Breast epithelium (tissue), 4 donors: Measurements from ENCODE around the gene EYA3. TPM values are rescaled to one million over a fixed set of nuclear protein-coding genes. Genes with fewer than 3 reads are reported as not detected.

Experiments used
- DNase-seq, 2 donors: peaks; one replicate each; pipeline ENCODE4 v3.0.0-alpha.2; 2019; ENCODE audit warnings: low spot score in 2 of 2
- H3K27ac ChIP-seq, 2 donors: fragments of 200-600 bp; sonication (generic) in 1 of 2; one replicate each; pipeline ENCODE4 v1.5.1; 2016 to 2019; ENCODE audit warnings: mild to moderate bottlenecking in 1 of 2
- H3K27me3 ChIP-seq, 2 donors: fragments of 200-600 bp; sonication (generic) in 1 of 2; one replicate each; pipeline versions ENCODE4 v1.5.1 to v1.6.0; 2017 to 2019; ENCODE audit warnings: control low read depth in 1 of 2, mild to moderate bottlenecking in 1 of 2
- H3K36me3 ChIP-seq: fragments of 200-600 bp; one replicate; pipeline ENCODE4 v1.5.1; 2019
- H3K4me1 ChIP-seq, 2 donors: fragments of 200-600 bp; sonication (generic); one replicate each; pipeline ENCODE4 v1.5.1; 2016 to 2019; ENCODE audit warnings: control low read depth in 1 of 2
- H3K4me3 ChIP-seq, 3 donors: fragments of 200-600 bp; sonication (generic); 1 replicate in 2 of 3; 2 replicates in 1 of 3; pipeline ENCODE4 v1.5.1; 2016 to 2019; ENCODE audit warnings: mild to moderate bottlenecking in 3 of 3, moderate library complexity in 2 of 3
- H3K9me3 ChIP-seq, 2 donors: fragments of 200-600 bp; sonication (generic) in 1 of 2; one replicate each; pipeline ENCODE4 v1.5.1; 2016 to 2019; ENCODE audit warnings: control low read depth in 1 of 2
- POLR2A ChIP-seq: fragments of 450-650 bp; IDR thresholded peaks from one replicate; pipeline ENCODE4 v1.6.1; 2016; ENCODE audit warnings: antibody characterized with exemption, mild to moderate bottlenecking, moderate library complexity
- POLR2AphosphoS5 ChIP-seq, 3 donors: sonication (generic); formaldehyde crosslinking; IDR thresholded peaks; one replicate each; pipeline ENCODE4 v1.6.1; 2017; ENCODE audit warnings: antibody characterized with exemption in 3 of 3
- intact Hi-C: fragments of 100-400 bp; cut with DNase I; formaldehyde crosslinking; loops from one replicate; pipeline ENCODE4 v1.15.1; 2023; ENCODE audit warnings: low total_unique reads
- total RNA-seq, 3 donors: library from RNA; depleted of rRNA; stranded (reverse); fragments of >200 nt; gene quantifications; one replicate each; pipeline ENCODE4 v1.1.0, GENCODE V29; 2016
- TF ChIP-seq, protein P1 (sequence below), 3 donors: fragments of 450-650 bp; IDR thresholded peaks; one replicate each; pipeline ENCODE4 v1.5.1; 2016 to 2017; ENCODE audit warnings: antibody characterized with exemption in 3 of 3, mild to moderate bottlenecking in 3 of 3, moderate library complexity in 3 of 3

EYA3 gene
- total RNA-seq, 3 donors from 2014 or later, result 12.2 to 22.6 (median 18.1) TPM

DNA sequence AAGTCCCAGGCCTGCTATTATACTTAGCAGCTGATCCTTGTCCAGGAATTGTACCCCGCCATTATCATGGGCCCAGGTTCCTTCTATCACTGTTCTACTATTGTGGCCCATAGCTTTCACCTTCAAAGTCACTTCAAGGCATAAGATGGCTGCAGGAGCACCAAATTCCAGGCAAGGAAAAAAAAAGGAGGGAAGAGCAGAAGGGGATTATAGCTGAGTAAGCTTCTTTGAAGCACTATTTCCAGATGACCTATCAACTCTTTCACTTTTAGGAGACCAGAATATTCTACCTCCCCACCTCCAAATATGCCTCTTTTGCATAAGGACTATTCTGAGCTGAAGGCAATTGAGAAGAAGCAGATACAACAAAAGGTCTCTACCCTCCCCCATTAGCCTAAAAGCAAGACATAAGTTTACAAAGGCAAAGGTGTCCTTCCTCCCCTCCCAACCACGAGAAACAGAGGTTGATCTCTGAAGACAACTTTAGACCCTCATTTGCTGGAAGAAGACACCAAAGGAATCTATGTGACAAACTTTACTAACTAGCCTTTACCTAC, 46.3 kb upstream of the EYA3 start:
- Histone ChIP-seq H3K27ac (no peak overlapping the region), H3K9me3 (no peaks in the 10 kb centered on the region), H3K4me3 (no peak overlapping the region), H3K4me1 (no peaks in the 10 kb centered on the region), H3K36me3 (no peaks in the 10 kb centered on the region), H3K27me3 (no peaks in the 10 kb centered on the region)
- TF ChIP-seq, protein P1, sequence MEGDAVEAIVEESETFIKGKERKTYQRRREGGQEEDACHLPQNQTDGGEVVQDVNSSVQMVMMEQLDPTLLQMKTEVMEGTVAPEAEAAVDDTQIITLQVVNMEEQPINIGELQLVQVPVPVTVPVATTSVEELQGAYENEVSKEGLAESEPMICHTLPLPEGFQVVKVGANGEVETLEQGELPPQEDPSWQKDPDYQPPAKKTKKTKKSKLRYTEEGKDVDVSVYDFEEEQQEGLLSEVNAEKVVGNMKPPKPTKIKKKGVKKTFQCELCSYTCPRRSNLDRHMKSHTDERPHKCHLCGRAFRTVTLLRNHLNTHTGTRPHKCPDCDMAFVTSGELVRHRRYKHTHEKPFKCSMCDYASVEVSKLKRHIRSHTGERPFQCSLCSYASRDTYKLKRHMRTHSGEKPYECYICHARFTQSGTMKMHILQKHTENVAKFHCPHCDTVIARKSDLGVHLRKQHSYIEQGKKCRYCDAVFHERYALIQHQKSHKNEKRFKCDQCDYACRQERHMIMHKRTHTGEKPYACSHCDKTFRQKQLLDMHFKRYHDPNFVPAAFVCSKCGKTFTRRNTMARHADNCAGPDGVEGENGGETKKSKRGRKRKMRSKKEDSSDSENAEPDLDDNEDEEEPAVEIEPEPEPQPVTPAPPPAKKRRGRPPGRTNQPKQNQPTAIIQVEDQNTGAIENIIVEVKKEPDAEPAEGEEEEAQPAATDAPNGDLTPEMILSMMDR (IDR thresholded peaks at IDR 0.05), result no peak
- TF ChIP-seq POLR2A, result no peak
- no peak for TF ChIP-seq POLR2AphosphoS5 (IDR thresholded peaks at IDR 0.05)
- intact Hi-C loops, result no loop called here
- DNase-seq, result no peak

DNA sequence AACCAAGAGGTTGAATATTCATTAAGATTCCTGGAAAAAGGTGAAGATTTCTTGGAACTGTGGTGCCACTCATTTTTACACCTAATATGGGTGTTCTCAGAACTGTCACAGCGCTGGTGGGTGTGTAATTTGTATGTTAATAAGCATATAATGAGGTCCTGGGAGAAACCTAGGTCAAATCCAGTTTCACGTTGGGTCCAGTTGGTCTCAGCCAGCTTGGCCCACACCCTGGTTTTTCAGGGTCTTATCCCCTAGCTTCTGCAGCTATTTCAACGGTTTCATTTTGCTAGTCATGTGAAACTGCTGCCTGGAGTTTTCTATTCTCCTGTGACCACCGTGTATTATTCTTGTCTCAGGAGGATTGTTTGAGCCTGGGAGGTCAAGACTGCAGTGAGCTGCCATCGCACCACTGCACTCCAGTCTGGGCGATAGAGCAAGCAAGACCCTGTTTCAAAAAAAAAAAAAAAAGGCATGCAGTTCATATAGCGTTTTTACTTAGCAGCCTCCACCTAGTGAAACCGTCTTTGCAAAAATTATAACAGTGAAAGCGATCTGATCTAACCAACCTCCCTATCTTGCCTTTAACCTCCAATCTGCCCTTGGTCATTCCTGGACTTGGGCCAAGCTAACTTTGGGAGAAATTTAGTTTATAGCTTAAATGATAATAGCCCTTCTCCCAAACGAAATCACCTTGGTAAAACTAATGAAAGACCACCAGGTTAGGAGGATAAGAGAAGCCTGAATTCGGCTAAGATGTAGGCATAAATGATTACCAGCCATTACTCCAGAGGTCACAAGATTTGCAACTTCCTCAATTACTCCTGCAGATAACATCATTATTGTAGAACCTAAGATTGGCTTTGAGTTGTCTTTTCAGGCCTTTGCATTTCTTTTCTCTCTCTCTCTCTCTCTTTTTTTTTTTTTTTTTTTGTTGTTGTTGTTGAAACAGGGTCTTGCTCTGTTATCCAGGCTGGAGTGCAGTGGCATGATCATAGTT, 44.1 kb upstream of the EYA3 start:
- no peak overlapping the region for H3K4me3 ChIP-seq
- intact Hi-C loops, result no loop called here
- H3K27me3 ChIP-seq, result no peaks in the 10 kb centered on the region
- no peaks in the 10 kb centered on the region for H3K9me3 ChIP-seq
- TF ChIP-seq POLR2AphosphoS5 (IDR thresholded peaks at IDR 0.05) (no peak), POLR2A (no peak)
- TF ChIP-seq, protein P1 (IDR thresholded peaks at IDR 0.05), result no peak
- no peaks in the 10 kb centered on the region for H3K4me1 ChIP-seq
- H3K27ac ChIP-seq, result no peak overlapping the region
- H3K36me3 ChIP-seq, result no peaks in the 10 kb centered on the region
- DNase-seq, result no peak

DNA sequence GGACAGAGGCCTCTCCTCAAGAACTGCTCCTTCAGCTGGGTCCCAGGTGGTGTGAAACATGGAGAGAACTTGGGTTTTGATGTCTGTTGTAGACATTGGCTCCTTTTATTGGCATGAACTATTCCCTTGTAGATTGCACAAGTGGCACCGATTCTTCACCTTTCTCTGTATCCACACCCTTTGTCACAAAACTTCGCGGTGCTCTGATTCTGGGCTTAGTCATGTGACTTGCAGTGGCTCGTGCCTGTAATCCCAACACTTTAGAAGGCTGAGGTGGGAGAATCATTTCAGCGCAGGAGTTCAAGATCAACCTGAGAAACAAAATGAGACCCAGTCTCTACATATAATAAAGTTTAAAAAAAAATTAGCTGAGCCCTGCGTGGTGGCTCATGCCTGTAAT, 42.5 kb upstream of the EYA3 start:
- H3K4me3 ChIP-seq, result no peak overlapping the region
- H3K36me3 ChIP-seq, result no peaks in the 10 kb centered on the region
- DNase-seq, result no peak
- TF ChIP-seq POLR2AphosphoS5 (IDR thresholded peaks at IDR 0.05), result no peak
- TF ChIP-seq POLR2A, result no peak
- TF ChIP-seq, protein P1 (IDR thresholded peaks at IDR 0.05), result no peak
- no peaks in the 10 kb centered on the region for H3K9me3 ChIP-seq
- H3K27me3 ChIP-seq, result no peaks in the 10 kb centered on the region
- intact Hi-C loops, result no loop called here
- H3K27ac ChIP-seq, result no peak overlapping the region
- H3K4me1 ChIP-seq, result no peaks in the 10 kb centered on the region

GRCh38 chr1:28129150-28129549, 40.7 kb upstream of the EYA3 start:
- Histone ChIP-seq H3K36me3 (no peaks in the 10 kb centered on the region), H3K4me3 (no peak overlapping the region), H3K27me3 (no peaks in the 10 kb centered on the region), H3K27ac (peak overlapping the region in 1 of 2 donors; percentile 7), H3K4me1 (no peaks in the 10 kb centered on the region), H3K9me3 (no peaks in the 10 kb centered on the region)
- no peak for TF ChIP-seq POLR2A
- no peak for DNase-seq
- intact Hi-C loops, result no loop called here

DNA sequence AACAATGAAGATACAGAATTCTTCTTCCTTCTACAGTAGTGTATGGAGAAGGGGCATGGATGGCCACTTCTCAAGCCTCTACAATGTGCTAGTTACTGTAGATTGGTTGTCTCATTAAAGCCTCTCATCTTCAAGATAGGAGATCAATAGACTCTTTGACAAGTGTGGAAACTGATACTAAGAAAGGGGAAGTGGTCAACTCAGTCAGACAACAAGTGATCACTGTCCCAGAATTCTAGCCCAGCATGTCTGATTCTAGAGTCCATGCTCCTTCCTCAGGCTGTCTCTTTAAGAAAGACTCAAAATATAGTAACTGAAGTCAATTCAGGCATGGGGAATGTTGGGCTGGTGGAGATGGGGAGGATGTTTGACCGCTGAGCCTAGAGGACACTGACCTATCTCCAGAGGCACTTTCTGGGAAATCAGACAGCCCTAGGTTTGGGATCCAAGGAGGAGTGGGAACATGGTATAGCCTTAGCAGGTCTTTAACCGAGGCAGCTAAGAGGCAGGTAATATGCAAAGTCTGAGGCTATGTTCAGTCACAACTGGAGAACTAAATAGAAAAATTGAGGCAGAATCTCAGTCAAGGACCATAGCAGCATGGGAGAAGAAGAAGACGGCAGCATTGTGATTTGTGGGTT, 39.3 kb upstream of the EYA3 start:
- no peak for DNase-seq
- Histone ChIP-seq H3K4me1 (no peaks in the 10 kb centered on the region), H3K9me3 (no peaks in the 10 kb centered on the region), H3K4me3 (no peak overlapping the region), H3K36me3 (no peaks in the 10 kb centered on the region), H3K27me3 (no peaks in the 10 kb centered on the region), H3K27ac (no peak overlapping the region)
- TF ChIP-seq, protein P1 (IDR thresholded peaks at IDR 0.05), result no peak
- TF ChIP-seq POLR2AphosphoS5 (IDR thresholded peaks at IDR 0.05) (no peak), POLR2A (no peak)
- intact Hi-C loops, result no loop called here
